Activated CD4-positive, alpha-beta T cell treated with anti-CD3 and anti-CD28 coated beads, Interleukin-2, amount 50 U/mL, for 24 hours (primary cell): ENCODE measurements around the gene STK40.

Experiments used
- DNase-seq, 2 donors: peaks; one replicate each; pipeline ENCODE4 v3.0.0-alpha.2; 2020; ENCODE audit warnings: low read depth in 1 of 2, low spot score in 1 of 2

Gene STK40

GRCh38 chr1:36346741-36347370 is 38.9 kb downstream of the STK40 start:
- DNase-seq, result no peak

- no peak for DNase-seq
Measured at GRCh38 chr1:36345353-36345752, 40.4 kb downstream of the STK40 start.

GRCh38 chr1:36344395-36344680 is 41.4 kb downstream of the STK40 start:
- no peak for DNase-seq

GRCh38 chr1:36343651-36344394 is 41.9 kb downstream of the STK40 start:
- DNase-seq, result no peak

GRCh38 chr1:36342426-36343185 is 43.1 kb downstream of the STK40 start:
- DNase-seq, result no peak

- DNase-seq, result no peak
Measured at GRCh38 chr1:36341626-36342320, 44.0 kb downstream of the STK40 start.

- DNase-seq, result no peak
Measured at GRCh38 chr1:36339615-36340014, 46.1 kb downstream of the STK40 start.

GRCh38 chr1:36339215-36339614 is 46.5 kb downstream of the STK40 start:
- DNase-seq, result no peak

GRCh38 chr1:36337830-36338229 is 47.9 kb downstream of the STK40 start:
- DNase-seq, result no peak

- DNase-seq, result no peak
Measured at GRCh38 chr1:36330940-36331339, 54.8 kb downstream of the STK40 start.

- DNase-seq, result no peak
Measured at GRCh38 chr1:36329817-36330216, 55.9 kb downstream of the STK40 start.

GRCh38 chr1:36328713-36329112 is 57.0 kb downstream of the STK40 start:
- DNase-seq, result no peak

GRCh38 chr1:36328088-36328480 is 57.6 kb downstream of the STK40 start:
- no peak for DNase-seq

- no peak for DNase-seq
Measured at GRCh38 chr1:36327421-36328087, 58.2 kb downstream of the STK40 start.

GRCh38 chr1:36326499-36326898 is 59.2 kb downstream of the STK40 start:
- DNase-seq, result no peak

GRCh38 chr1:36324353-36324703 is 61.4 kb downstream of the STK40 start:
- no peak for DNase-seq

- no peak for DNase-seq
Measured at GRCh38 chr1:36323636-36324352, 61.9 kb downstream of the STK40 start, which contains the start of gene EVA1B. EVA1B (minus strand) TSS chr1:36323645; CDS start chr1:36323037, 608 bp downstream.

GRCh38 chr1:36322786-36323635 is 62.7 kb downstream of the STK40 start:
- DNase-seq, result no peak

- DNase-seq, result no peak
Measured at GRCh38 chr1:36322041-36322785, 63.5 kb downstream of the STK40 start.
